ENCODE measurements around the gene TNFRSF13B. TPM values are rescaled to one million over a fixed set of nuclear protein-coding genes. Genes with fewer than 3 reads are reported as not detected.
"Not testable (repeated sequence)": the region's sequence is repeated elsewhere in the genome, so short reads cannot be mapped to it uniquely, and the experiment has no call there.

Gene TNFRSF13B
- total and polyA plus RNA-seq, 12 donors: 0.18 to 0.48 TPM; not detected in 10

- H3K4me1 ChIP-seq (replicated peaks in 1 of 2): no peaks in the 10 kb centered on the region
- TF ChIP-seq POLR2A (IDR thresholded peaks at IDR 0.05): no peak
- TF ChIP-seq, protein P1, sequence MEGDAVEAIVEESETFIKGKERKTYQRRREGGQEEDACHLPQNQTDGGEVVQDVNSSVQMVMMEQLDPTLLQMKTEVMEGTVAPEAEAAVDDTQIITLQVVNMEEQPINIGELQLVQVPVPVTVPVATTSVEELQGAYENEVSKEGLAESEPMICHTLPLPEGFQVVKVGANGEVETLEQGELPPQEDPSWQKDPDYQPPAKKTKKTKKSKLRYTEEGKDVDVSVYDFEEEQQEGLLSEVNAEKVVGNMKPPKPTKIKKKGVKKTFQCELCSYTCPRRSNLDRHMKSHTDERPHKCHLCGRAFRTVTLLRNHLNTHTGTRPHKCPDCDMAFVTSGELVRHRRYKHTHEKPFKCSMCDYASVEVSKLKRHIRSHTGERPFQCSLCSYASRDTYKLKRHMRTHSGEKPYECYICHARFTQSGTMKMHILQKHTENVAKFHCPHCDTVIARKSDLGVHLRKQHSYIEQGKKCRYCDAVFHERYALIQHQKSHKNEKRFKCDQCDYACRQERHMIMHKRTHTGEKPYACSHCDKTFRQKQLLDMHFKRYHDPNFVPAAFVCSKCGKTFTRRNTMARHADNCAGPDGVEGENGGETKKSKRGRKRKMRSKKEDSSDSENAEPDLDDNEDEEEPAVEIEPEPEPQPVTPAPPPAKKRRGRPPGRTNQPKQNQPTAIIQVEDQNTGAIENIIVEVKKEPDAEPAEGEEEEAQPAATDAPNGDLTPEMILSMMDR (IDR thresholded peaks at IDR 0.05): no peak
- DNase-seq: peak in 1 of 7 donors; percentile 20
- intact Hi-C loops (cut with DNase I): no loop called here
- H3K27ac ChIP-seq: no peak overlapping the region
- no peak overlapping the region for H3K4me3 ChIP-seq
- H3K9me3 ChIP-seq (replicated peaks in 1 of 3): no peaks in the 10 kb centered on the region
- WGBS, 4 donors: 68 to 81% (median 74%) methylated on average over 2 of the region's 2 CpGs
- no peaks in the 10 kb centered on the region for H3K36me3 ChIP-seq (replicated peaks in 1 of 2)
- peaks cover 3% of the 10 kb centered on the region for H3K27me3 ChIP-seq
Measured at GRCh38 chr17:16900288-16900882, 71.5 kb downstream of the TNFRSF13B start.

GRCh38 chr17:16897211-16897896 is 74.6 kb downstream of the TNFRSF13B start:
- intact Hi-C loops (cut with DNase I); H3K4me3 ChIP-seq; H3K9me3 ChIP-seq (replicated peaks in 1 of 3); H3K4me1 ChIP-seq (replicated peaks in 1 of 2); H3K36me3 ChIP-seq (replicated peaks in 1 of 2); DNase-seq; H3K27me3 ChIP-seq; H3K27ac ChIP-seq: not testable (repeated sequence)
- WGBS, 4 donors: 64 to 89% (median 77%) methylated on average over 8 to 10 of the region's 10 CpGs

GRCh38 chr17:16896235-16896634 is 75.7 kb downstream of the TNFRSF13B start:
- H3K4me1 ChIP-seq (replicated peaks in 1 of 2); H3K9me3 ChIP-seq (replicated peaks in 1 of 3); H3K27me3 ChIP-seq; H3K4me3 ChIP-seq; intact Hi-C loops (cut with DNase I); H3K36me3 ChIP-seq (replicated peaks in 1 of 2); H3K27ac ChIP-seq: not testable (repeated sequence)
- WGBS, 4 donors: 89 to 90% (median 90%) methylated on average over 8 of the region's 8 CpGs
- DNase-seq: peak in 1 of 7 donors; percentile 3

GRCh38 chr17:16893527-16893926 is 78.4 kb downstream of the TNFRSF13B start:
- H3K27me3 ChIP-seq; H3K9me3 ChIP-seq (replicated peaks in 1 of 3); H3K36me3 ChIP-seq (replicated peaks in 1 of 2); H3K27ac ChIP-seq; intact Hi-C loops (cut with DNase I); H3K4me1 ChIP-seq (replicated peaks in 1 of 2); H3K4me3 ChIP-seq; DNase-seq: not testable (repeated sequence)
- 91 to 93% (median 92%) methylated on average over 15 to 19 of the region's 19 CpGs for WGBS, 4 donors

- H3K4me1 ChIP-seq (replicated peaks in 1 of 2); DNase-seq; H3K4me3 ChIP-seq; H3K9me3 ChIP-seq (replicated peaks in 1 of 3); intact Hi-C loops (cut with DNase I); H3K36me3 ChIP-seq (replicated peaks in 1 of 2); H3K27ac ChIP-seq; H3K27me3 ChIP-seq: not testable (repeated sequence)
- WGBS, 4 donors: 82 to 87% (median 85%) methylated on average over 12 to 17 of the region's 20 CpGs
Measured at GRCh38 chr17:16892876-16893454, 79.0 kb downstream of the TNFRSF13B start.

GRCh38 chr17:16889088-16889465 is 82.8 kb downstream of the TNFRSF13B start:
- 80 to 84% (median 81%) methylated on average over 5 of the region's 5 CpGs for WGBS, 4 donors

More at GRCh38 chr17:16889088-16889465, 82.8 kb downstream of the TNFRSF13B start:
- intact Hi-C loops (cut with DNase I): no loop called here
- no peak overlapping the region for H3K4me3 ChIP-seq
- no peak overlapping the region for H3K27ac ChIP-seq
- no peaks in the 10 kb centered on the region for H3K36me3 ChIP-seq (replicated peaks in 1 of 2)
- TF ChIP-seq POLR2A (IDR thresholded peaks at IDR 0.05): no peak
- DNase-seq: no peak
- H3K4me1 ChIP-seq (replicated peaks in 1 of 2): no peaks in the 10 kb centered on the region
- H3K27me3 ChIP-seq: no peaks in the 10 kb centered on the region
- no peaks in the 10 kb centered on the region for H3K9me3 ChIP-seq (replicated peaks in 1 of 3)

Small RNA genes within 50 kb of the gene (small RNA-seq; reads per million reads assigned to genes)
- 0 reads per million in 2 donors for gene AL353996.1

Other genes with a start within 250 kb of the TNFRSF13B start
- gene MPRIP, start 70.3 kb upstream of the TNFRSF13B start, total RNA-seq: 100 to 1,000 TPM in 8 of 9 donors, 10 to 100 TPM in 1; 88.5 to 234 (median 158) TPM
- 100 to 1,000 TPM; 174 to 231 (median 176) TPM for gene MPRIP, start 70.3 kb upstream of the TNFRSF13B start, polyA plus RNA-seq
- 10 to 100 TPM in 1 of 9 donors, 1 to 10 TPM in 8; 1.9 to 14.2 (median 3.3) TPM for gene PLD6, start 234.2 kb upstream of the TNFRSF13B start, total RNA-seq
- gene PLD6, start 234.2 kb upstream of the TNFRSF13B start, polyA plus RNA-seq: 1 to 10 TPM; 3.1 to 5.1 (median 3.1) TPM